Measurements from ENCODE around the gene FOXD2.

Gene FOXD2

DNA sequence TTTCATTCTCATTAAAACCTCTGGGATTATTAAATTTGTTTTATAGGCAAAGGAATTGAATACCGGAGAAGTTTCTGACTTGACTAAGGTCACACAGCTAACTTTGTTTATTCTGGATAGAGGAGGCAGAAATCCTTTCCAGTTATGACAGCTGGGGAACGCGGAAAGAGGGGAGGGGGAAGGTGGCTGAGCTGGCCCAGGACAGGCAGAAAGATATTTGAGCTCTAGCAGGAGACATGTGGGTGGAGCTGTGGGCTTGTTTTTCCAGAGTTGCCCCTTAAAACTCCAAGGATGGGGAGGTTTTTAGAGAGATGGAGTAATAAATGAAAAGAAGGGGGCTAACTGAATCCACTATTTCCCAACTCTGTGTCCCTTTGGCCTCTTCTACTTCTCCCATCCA lies 27.8 kb downstream of the FOXD2 start:
- DNase-seq (ENCODE audit: low read depth in 2 of 2) = no peak

DNA sequence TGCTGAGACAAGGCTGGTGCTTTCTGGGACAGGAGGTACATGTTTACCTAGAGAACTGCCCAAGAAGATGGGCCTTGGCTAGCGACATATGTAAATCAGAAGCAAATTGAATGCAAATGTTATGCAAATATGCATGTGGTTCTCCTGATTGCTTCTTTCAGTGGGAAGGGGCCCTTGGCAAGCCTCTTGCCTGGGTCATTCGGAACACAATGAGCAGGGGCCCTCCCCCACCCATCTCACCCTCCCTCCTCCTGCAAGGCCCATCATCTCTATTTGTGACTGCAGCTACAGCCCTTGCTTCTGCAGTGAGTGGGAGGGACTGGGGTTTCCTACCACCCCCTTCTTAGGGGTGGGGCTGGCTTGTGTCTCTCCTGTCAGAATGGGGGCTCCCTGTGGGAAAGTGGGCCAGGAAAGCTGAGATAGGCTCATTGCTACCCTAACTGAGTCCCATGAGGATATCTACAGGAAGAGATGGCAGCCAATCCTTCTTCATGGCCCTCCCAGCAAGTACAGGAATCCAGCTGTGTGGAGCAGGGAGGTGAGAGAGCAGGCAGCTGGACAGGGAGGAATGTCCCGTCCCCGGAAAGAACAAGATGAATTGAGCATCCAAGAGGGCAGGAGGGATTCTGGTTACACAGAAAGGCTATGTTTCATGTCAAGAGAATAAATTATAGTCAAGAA lies 31.0 kb downstream of the FOXD2 start:
- DNase-seq (ENCODE audit: low read depth in 2 of 2) = no peak

DNA sequence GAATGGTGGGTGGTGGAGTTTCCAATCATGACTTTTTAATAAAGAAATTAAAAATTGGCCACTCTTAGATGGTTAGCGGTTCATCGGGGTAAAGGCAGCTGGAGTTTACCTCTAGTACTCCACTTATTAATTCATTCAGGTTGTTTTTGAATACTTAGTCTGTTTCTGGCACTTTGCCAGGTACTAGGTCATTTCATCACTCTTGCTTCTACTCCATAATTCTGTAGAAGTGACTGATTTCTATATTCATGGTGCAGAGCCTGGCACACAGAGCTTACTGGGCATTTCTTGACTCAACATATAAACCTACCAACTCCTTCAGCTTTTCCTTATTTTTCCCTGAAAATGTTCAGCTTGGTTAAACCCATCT lies 31.5 kb downstream of the FOXD2 start:
- DNase-seq (ENCODE audit: low read depth in 2 of 2) = no peak

DNA sequence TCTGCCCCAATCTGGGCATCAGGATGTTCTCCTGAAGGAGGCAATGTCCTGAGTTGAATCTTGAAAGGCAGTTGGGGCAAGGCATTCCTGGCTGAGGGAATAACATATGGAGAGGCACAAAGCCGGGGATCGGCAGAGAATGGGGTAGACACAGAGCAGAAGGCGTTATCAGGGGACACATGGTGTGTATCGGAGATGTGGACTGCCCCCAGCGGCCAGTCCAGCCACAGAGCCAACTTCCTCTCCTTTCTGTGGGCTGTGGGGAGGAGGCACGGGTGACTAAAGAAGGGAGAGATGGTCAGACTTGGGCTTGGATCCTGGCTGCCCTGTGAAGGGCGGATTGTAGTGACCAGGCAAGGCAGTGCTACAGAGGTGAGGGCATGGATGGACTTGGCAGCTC lies 32.1 kb downstream of the FOXD2 start:
- DNase-seq (ENCODE audit: low read depth in 2 of 2) = no peak

DNA sequence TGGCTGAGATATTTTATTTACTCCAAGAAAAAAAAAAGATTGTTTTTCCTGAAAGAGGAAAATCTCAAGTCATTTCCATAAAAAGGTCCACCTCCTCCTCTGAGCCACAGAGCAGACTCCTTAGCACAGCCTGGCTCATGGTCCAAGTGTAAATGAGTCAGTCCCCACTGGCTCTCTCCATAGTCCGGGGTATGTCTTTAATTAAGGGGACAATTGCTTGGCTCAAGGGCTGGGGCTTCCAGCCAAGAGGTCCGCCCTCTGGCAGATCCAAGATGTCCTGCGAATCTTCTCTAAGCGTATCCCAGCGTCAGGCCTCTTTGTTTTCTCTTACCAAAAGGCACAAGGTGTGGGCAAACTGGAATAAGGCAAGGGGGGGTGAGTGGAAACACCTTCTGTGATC lies 33.3 kb downstream of the FOXD2 start:
- no peak for DNase-seq (ENCODE audit: low read depth in 2 of 2)

DNA sequence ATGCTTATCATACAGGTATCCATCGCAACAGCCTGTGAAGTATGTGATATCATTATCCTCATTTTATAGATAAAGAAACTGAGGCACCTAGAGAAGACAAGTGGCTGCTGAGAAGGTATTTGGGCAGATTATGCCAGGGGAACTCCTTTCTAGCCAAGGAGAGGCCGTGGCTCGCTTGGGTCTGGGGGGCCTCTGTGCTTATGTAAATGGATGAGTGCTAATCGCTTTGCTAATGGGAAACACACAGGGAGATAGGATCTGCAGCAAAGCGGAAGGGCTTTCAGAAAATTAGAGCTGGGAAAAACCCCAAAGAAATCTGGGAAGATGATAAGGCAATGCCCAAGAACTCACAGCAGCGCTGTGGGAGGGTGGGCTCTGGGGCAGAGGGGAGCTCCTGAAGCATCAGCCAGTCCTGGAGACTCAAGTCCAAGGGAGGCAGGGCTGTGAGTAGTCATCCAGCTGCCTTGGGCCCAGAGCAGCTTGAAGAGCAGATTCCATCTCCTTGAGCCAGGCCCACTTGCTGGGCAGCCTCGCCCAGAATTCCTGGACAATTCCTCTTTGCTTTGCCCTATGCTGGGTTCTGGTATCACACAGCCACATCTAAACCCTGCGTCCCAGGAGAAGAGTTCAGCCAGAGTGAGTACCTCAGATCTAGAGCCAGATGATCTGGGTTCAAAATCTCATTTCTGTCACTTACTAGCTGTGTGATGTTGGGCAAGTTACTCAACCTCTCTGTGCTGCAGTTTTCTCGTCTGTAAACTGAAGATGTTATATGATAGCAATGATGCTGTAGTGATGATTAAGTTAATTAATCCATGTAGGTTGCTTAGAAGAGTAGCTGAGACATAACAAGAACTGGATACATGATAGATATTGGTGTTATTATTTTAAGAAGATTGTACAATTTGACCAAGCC lies 36.7 kb downstream of the FOXD2 start:
- no peak for DNase-seq (ENCODE audit: low read depth in 2 of 2)

DNA sequence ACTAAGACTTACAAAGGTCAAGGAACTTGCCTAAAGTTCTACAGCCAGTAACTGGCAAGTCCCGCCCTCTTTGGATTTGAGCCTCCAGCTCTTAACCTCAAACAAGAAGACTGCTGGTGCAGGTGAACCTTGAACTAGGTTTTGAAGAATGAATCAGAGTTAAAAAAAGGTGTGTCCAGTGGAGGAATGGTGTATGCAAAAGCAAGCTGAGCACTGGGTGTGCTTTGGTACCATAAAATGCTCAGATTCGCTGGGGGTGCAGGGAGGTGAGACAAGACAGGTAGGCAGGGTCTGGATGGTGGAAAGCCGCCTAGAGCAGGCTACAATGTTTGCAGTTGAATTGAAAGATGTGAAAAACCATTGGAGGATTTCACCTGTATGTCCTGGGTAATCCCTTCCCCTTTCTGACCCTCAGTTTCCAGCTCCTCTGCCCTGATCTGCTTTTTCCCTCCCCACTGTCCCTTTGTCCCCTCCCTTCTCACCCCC lies 39.8 kb downstream of the FOXD2 start:
- no peak for DNase-seq (ENCODE audit: low read depth in 2 of 2)

DNA sequence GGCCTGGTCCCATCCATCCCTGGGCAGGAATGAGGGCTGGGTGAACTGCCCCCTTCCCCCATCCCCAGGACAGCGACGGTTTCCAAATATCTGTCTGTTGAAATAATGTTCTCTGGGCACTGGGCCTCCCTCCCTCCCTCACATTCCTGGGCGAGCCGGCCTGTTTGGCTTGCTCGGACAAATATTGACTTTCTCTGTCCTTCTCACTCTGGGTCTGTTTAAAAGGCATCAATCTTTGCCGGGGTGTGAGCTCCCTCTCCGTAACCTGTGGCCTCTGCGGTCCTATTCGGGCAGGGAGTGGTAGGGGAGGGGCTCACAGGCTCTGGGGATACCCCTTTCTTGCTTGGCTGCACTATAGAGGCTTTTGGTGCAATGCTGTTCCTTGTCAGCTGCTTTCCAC lies 40.2 kb downstream of the FOXD2 start:
- DNase-seq (ENCODE audit: low read depth in 2 of 2) = no peak

DNA sequence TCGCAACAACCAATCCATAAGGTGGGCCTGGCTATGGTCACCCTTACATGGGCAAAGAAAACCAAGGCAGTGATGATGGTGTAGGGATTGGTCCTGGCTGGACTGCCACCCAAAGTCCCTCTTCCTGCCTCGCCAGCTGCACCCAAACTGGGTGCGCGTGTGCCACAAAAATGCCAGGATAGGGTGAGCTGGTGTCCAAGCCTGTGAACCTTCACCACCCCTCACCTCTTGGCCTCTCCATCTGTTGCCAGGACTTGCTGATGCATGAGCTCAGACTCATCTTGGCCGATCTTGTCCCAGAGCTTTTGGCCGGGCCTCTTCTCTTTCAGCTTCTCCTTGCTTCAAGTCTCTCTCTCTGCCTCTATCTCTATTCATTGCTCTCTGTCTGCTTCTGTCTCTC lies 41.8 kb downstream of the FOXD2 start:
- DNase-seq (ENCODE audit: low read depth in 2 of 2) = no peak

DNA sequence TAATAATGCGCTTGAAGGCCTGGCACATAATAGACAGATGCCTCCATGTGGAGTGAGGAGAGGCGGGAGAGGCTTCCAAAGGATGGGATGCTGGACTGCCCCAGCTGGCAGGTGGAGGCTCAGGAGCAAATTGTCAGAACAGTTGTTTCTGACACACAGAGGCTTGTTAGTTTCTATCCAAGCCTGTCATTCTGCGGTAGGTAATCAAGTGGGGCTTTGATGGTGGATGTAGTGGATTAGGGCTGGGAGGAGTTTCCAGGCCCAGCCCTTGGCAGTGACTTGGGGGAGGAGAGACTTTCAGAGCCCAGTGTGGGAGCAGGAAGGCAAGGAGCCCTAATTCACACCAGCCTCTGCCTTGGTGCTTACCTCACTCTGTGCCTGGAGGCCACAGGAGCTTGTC lies 44.1 kb downstream of the FOXD2 start:
- no peak for DNase-seq (ENCODE audit: low read depth in 2 of 2)

DNA sequence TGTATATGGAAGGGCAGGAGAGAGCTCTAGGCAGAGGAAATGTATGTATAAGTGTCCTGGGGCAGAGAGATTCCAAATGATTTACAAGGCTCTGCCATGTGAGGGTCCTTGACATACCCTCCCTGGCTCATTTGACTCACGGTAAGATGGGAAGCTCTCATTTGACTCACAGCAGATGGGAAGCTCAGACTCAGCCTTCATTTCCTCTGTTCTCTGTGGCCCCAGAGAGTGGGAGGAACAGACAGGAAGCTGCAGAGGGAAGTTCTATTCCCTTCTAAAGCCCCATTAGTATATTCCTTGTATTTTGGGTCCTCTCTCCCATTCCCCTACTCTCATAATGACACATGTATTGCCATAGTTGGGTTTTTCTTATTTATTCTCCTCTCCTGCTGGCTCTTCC lies 44.9 kb downstream of the FOXD2 start:
- DNase-seq (ENCODE audit: low read depth in 2 of 2) = no peak

DNA sequence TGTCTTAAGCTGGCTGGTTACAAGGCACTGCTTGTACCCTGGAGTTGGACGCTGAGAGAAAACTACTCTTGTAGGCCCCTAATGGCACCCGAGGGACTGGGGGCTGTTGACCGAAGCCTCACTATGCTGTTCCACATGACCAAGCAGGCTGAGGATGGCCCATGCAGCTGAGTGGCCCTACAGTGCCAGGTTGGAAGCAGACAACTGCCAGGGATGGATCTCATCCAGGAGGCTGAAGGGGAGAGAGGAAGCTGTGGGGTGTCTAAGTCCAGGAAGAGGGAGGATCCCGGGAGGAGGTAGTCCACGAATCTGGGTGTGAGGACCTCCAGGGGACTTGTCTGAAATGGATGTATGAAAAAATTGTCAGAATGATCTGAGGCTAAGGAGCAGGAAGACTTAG lies 45.8 kb downstream of the FOXD2 start:
- no peak for DNase-seq (ENCODE audit: low read depth in 2 of 2)

DNA sequence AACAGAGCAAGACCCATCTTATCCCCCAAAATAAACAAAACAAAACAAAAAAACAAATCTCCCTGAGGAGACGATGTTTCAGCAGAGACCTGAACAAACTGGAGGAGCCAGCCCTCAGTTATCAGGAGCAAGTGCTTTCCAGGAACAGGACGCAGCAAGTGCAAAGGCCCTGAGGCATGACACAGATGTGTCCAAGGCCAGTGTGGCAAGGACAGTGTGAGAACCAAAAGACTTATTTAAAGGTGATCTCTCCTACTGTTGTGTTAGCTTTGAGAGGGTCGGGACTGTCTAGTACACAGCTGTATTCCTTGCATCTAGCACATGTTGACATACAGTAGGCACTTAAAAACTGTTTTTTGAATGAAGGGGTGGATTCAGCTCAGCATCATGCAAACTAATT lies 48.0 kb downstream of the FOXD2 start:
- DNase-seq (ENCODE audit: low read depth in 2 of 2) = no peak

DNA sequence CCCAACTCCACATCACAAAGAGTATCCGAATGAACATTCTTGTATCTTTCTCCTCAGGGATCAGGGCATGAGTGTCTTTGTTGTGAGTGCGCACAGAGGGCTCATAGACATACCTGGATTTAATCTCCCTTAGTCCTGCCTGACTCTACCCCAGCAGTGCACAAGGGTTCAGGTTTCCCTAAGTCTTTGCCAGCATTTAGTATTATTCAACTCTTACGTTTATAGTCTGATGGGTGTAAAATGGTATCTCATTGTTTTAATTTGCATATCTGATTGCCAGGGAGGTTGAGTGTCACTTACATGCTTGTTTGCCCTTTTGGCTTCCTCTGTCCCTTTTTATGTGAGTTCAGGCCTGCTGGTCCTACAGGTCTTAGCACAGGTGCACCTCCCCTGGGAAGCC lies 49.5 kb downstream of the FOXD2 start:
- no peak for DNase-seq (ENCODE audit: low read depth in 2 of 2)

DNA sequence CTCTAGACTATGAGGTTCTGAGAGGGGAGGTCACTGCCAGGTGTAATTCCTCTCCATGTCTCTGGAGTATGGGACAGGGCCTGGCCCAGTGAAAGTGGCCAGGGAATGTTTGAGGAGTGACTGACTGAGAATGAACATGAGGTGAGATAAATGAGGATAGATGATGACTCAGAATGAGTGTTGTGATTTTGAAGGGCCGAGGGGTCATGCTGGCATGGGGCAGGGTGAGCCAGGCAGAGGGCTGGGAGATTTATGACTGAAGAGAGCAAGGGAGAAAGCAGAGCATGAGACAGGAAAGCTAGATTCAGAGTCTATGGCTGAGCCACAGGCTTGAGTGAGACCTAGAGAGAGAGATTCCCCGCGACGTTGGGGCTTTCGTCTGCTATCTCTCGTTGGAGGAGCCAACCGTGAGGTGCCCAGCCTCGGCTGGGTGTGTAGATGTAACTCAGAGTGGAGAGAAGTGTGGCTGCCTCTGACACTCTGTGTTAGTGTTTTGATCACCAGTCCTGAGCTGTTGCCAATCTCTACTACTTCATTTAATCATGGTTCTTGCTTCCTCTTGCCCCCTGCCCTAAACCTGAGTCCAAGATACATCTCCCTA lies 50.1 kb downstream of the FOXD2 start:
- no peak for DNase-seq (ENCODE audit: low read depth in 2 of 2)

All from stimulated activated CD8-positive, alpha-beta memory T cell treated with anti-CD3 and anti-CD28 coated beads, Interleukin-2, amount 100 ng/mL, for 48 hours (primary cell).